Neural cell (in vitro differentiated cells): ENCODE data around the gene BORCS5. TPM values are rescaled to one million over a fixed set of nuclear protein-coding genes. Genes with fewer than 3 reads are reported as not detected.

Experiments
- H2AFZ ChIP-seq: fragments of 200-600, 300-800 bp; sonication (generic), shearing (Covaris generic); 2 replicates; pipeline ENCODE4 v1.6.0; 2014; ENCODE audit warnings: low read depth, mild to moderate bottlenecking, antibody characterized with exemption, low read length, moderate library complexity
- H3F3A ChIP-seq: fragments of 200-600 bp; shearing (Covaris generic); 2 replicates; pipeline ENCODE4 v1.6.1; 2016; ENCODE audit warnings: mild to moderate bottlenecking, moderate library complexity, mixed read lengths, antibody characterized with exemption, low read length; ENCODE audit not compliant: insufficient read depth, poor library complexity, severe bottlenecking
- H3K27ac ChIP-seq: fragments of 200-600, 300-800 bp; sonication (generic), shearing (Covaris generic); 2 replicates; pipeline ENCODE4 v1.5.1; 2014; ENCODE audit warnings: mild to moderate bottlenecking, low read length, moderate library complexity
- H3K27me3 ChIP-seq: fragments of 300-800, 200-600 bp; sonication (generic), shearing (Covaris generic); 2 replicates; pipeline ENCODE4 v1.6.0; 2014; ENCODE audit warnings: mild to moderate bottlenecking, low read depth, low read length, moderate library complexity; ENCODE audit not compliant: insufficient read depth
- H3K36me3 ChIP-seq: fragments of 300-800, 200-600 bp; sonication (generic), shearing (Covaris generic); 2 replicates; pipeline ENCODE4 v1.5.1; 2014; ENCODE audit warnings: mild to moderate bottlenecking, antibody characterized with exemption, low read length, moderate library complexity; ENCODE audit not compliant: insufficient read depth
- H3K4me2 ChIP-seq: fragments of 300-800, 200-600 bp; sonication (generic), shearing (Covaris generic); 2 replicates; pipeline ENCODE4 v1.6.0; 2014; ENCODE audit warnings: mild to moderate bottlenecking, low read length
- H3K4me3 ChIP-seq: fragments of 300-800, 200-600 bp; sonication (generic), shearing (Covaris generic); 2 replicates; pipeline ENCODE4 v1.5.1; 2014; ENCODE audit warnings: mild to moderate bottlenecking, low read length, moderate library complexity
- H3K79me2 ChIP-seq: fragments of 200-600 bp; shearing (Covaris generic); replicated peaks from 2 replicates; pipeline ENCODE4 v1.6.0; 2014; ENCODE audit warnings: mild to moderate bottlenecking, low read length, moderate library complexity; ENCODE audit not compliant: insufficient read depth
- H3K9ac ChIP-seq: fragments of 300-800, 200-600 bp; sonication (generic), shearing (Covaris generic); 2 replicates; pipeline ENCODE4 v1.6.1; 2016; ENCODE audit warnings: mild to moderate bottlenecking, low read length, mixed read lengths
- H3K9me2 ChIP-seq: fragments of 200-600 bp; shearing (Covaris generic); 2 replicates; pipeline ENCODE4 v1.6.1; 2016; ENCODE audit warnings: mild to moderate bottlenecking, low read length, mixed read lengths; ENCODE audit not compliant: insufficient read depth
- H3K9me3 ChIP-seq: fragments of 200-600, 300-800 bp; sonication (generic), shearing (Covaris generic); 2 replicates; pipeline ENCODE4 v1.6.1; 2016; ENCODE audit warnings: mild to moderate bottlenecking, mixed run types, low read length, moderate library complexity, mixed read lengths
- H4K20me1 ChIP-seq: fragments of 200-600 bp; shearing (Covaris generic); 2 replicates; pipeline ENCODE4 v1.6.1; 2016; ENCODE audit warnings: mild to moderate bottlenecking, mixed run types; ENCODE audit not compliant: insufficient read depth
- EP300 ChIP-seq: fragments of 450-650 bp; conservative IDR thresholded peaks from 2 replicates; pipeline ENCODE4 v1.6.1; 2014; ENCODE audit warnings: antibody characterized with exemption, mild to moderate bottlenecking, moderate library complexity; ENCODE audit not compliant: poor library complexity, severe bottlenecking
- EZH2 ChIP-seq: fragments of 200-600, 300-800 bp; shearing (Covaris generic), sonication (generic); IDR thresholded peaks from 2 replicates; pipeline ENCODE4 v1.6.1; 2014; ENCODE audit warnings: antibody characterized with exemption, low read length, borderline replicate concordance, mild to moderate bottlenecking; ENCODE audit not compliant: insufficient read depth, poor library complexity, severe bottlenecking
- MXI1 ChIP-seq: fragments of 450-650 bp; conservative IDR thresholded peaks from 2 replicates; pipeline ENCODE4 v1.6.1; 2014; ENCODE audit warnings: antibody characterized with exemption, mild to moderate bottlenecking; ENCODE audit not compliant: poor library complexity, severe bottlenecking
- POLR2AphosphoS5 ChIP-seq: IDR thresholded peaks from 2 replicates; pipeline ENCODE4 v1.6.1; 2012
- RAD21 ChIP-seq: fragments of 450-650 bp; conservative IDR thresholded peaks from 2 replicates; pipeline ENCODE4 v1.6.1; 2014; ENCODE audit warnings: antibody characterized with exemption, mild to moderate bottlenecking, moderate library complexity
- SMC3 ChIP-seq: fragments of 450-650 bp; conservative IDR thresholded peaks from 2 replicates; pipeline ENCODE4 v1.6.1; 2014; ENCODE audit warnings: antibody characterized with exemption, mild to moderate bottlenecking, moderate library complexity; ENCODE audit not compliant: poor library complexity
- TAF1 ChIP-seq: IDR thresholded peaks from 2 replicates; pipeline ENCODE4 v1.6.1; 2012; ENCODE audit warnings: low read depth
- polyA plus RNA-seq: library from polyadenylated mRNA; depleted of rRNA; stranded (reverse); fragments of >200 nt; gene quantifications from 2 replicates; pipeline ENCODE4 v1.2.3, GENCODE V29; 2014
- TF ChIP-seq, protein P1 (sequence below): fragments of 450-650 bp; IDR thresholded peaks from 2 replicates; pipeline ENCODE4 v1.5.1; 2014; ENCODE audit warnings: antibody characterized with exemption, mild to moderate bottlenecking, moderate library complexity; ENCODE audit not compliant: poor library complexity, severe bottlenecking
- TF ChIP-seq, protein P2 (sequence below): IDR thresholded peaks from 2 replicates; pipeline ENCODE4 v1.6.1; 2012; ENCODE audit warnings: borderline replicate concordance

The BORCS5 gene
- polyA plus RNA-seq, 1 donor from 2014 or later: 14.2 TPM

DNA sequence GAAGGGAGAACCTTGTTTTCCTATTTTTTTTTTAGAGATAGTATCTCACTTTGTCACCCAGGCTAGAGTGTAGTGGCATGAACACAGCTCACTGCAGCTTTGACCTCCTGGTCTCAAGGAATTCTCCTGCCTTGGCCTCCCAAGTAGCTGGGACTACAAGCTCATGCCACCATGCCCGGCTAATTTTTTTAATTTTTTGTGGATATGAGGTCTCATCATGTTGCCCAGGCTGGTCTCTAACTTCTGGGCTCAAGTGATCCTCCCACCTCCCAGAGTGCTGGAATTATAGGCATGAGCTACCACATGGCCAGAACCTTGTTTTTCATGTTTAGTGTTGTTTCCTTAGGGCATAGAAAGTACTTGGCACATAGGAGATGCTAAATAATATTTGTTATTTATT, 20.4 kb upstream of the BORCS5 start:
- no peak overlapping the region for H3K4me3 ChIP-seq
- no peak for TF ChIP-seq EP300
- TF ChIP-seq, protein P1, sequence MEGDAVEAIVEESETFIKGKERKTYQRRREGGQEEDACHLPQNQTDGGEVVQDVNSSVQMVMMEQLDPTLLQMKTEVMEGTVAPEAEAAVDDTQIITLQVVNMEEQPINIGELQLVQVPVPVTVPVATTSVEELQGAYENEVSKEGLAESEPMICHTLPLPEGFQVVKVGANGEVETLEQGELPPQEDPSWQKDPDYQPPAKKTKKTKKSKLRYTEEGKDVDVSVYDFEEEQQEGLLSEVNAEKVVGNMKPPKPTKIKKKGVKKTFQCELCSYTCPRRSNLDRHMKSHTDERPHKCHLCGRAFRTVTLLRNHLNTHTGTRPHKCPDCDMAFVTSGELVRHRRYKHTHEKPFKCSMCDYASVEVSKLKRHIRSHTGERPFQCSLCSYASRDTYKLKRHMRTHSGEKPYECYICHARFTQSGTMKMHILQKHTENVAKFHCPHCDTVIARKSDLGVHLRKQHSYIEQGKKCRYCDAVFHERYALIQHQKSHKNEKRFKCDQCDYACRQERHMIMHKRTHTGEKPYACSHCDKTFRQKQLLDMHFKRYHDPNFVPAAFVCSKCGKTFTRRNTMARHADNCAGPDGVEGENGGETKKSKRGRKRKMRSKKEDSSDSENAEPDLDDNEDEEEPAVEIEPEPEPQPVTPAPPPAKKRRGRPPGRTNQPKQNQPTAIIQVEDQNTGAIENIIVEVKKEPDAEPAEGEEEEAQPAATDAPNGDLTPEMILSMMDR: no peak
- TF ChIP-seq MXI1: no peak
- no peak for TF ChIP-seq POLR2AphosphoS5
- no peak for TF ChIP-seq SMC3
- TF ChIP-seq, protein P2, sequence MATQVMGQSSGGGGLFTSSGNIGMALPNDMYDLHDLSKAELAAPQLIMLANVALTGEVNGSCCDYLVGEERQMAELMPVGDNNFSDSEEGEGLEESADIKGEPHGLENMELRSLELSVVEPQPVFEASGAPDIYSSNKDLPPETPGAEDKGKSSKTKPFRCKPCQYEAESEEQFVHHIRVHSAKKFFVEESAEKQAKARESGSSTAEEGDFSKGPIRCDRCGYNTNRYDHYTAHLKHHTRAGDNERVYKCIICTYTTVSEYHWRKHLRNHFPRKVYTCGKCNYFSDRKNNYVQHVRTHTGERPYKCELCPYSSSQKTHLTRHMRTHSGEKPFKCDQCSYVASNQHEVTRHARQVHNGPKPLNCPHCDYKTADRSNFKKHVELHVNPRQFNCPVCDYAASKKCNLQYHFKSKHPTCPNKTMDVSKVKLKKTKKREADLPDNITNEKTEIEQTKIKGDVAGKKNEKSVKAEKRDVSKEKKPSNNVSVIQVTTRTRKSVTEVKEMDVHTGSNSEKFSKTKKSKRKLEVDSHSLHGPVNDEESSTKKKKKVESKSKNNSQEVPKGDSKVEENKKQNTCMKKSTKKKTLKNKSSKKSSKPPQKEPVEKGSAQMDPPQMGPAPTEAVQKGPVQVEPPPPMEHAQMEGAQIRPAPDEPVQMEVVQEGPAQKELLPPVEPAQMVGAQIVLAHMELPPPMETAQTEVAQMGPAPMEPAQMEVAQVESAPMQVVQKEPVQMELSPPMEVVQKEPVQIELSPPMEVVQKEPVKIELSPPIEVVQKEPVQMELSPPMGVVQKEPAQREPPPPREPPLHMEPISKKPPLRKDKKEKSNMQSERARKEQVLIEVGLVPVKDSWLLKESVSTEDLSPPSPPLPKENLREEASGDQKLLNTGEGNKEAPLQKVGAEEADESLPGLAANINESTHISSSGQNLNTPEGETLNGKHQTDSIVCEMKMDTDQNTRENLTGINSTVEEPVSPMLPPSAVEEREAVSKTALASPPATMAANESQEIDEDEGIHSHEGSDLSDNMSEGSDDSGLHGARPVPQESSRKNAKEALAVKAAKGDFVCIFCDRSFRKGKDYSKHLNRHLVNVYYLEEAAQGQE: no peak
- TF ChIP-seq TAF1: no peak
- no peak for TF ChIP-seq EZH2
- no peak for TF ChIP-seq RAD21
- H3K27me3 ChIP-seq: no peaks in the 10 kb centered on the region
- H3K4me2 ChIP-seq: no peak overlapping the region
- H3K9ac ChIP-seq: no peak overlapping the region
- H3K9me3 ChIP-seq: no peaks in the 10 kb centered on the region
- no peaks in the 10 kb centered on the region for H3K36me3 ChIP-seq
- no peaks in the 10 kb centered on the region for H3F3A ChIP-seq
- no peaks in the 10 kb centered on the region for H4K20me1 ChIP-seq
- no peaks in the 10 kb centered on the region for H3K9me2 ChIP-seq
- H2AFZ ChIP-seq: no peak overlapping the region
- no peak overlapping the region for H3K27ac ChIP-seq
- no peaks in the 10 kb centered on the region for H3K79me2 ChIP-seq

DNA sequence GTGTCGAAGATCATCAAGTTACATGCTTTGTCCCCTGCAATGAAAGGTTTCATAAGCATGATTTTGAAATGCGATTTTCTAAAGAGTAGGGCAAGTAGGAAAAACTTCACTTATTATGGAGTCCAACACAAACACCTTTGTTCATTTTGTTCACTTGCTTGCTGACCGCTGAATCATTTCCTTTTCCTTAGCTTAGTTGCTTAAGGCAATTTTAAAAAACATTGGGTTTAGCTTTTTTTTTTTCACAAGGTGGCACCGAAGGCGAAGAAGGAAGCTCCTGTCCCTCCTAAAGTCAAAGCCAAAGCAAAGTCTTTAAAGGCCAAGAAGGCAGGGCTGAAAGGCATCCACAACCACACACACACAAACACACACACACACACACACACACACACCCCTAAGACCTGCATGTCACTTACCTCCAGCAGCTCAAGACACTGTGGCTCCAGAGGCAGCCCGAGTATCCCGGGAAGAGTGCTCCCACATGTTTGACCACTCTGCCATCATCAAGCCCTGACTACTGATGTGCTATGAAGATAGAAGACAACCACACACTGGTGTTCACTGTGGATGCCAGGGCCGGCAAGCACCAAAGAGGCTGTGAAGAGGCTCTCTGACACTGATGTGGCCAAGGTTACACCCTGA, 18.2 kb upstream of the BORCS5 start:
- no peak for TF ChIP-seq MXI1
- TF ChIP-seq POLR2AphosphoS5: no peak
- TF ChIP-seq, protein P2: no peak
- TF ChIP-seq, protein P1: no peak
- Histone ChIP-seq H4K20me1 (no peaks in the 10 kb centered on the region), H3K4me2 (no peak overlapping the region), H3K9ac (no peak overlapping the region), H3K27ac (no peak overlapping the region), H3K9me2 (no peaks in the 10 kb centered on the region), H3K9me3 (no peaks in the 10 kb centered on the region), H3K27me3 (no peaks in the 10 kb centered on the region), H3K36me3 (no peaks in the 10 kb centered on the region), H2AFZ (no peak overlapping the region), H3K4me3 (no peak overlapping the region), H3F3A (no peaks in the 10 kb centered on the region), H3K79me2 (no peaks in the 10 kb centered on the region)
